SIG-M5 treated with dmso at 0.1 percent for 504 hours (cell line): Measurements from ENCODE around the gene RNU5B-1.

Experiments
- DNase-seq: peaks from one replicate; lab custom pipeline; 2025; ENCODE audit not compliant: unreplicated experiment; lab: John Stamatoyannopoulos, UW

Gene RNU5B-1

GRCh38 chr15:65287520-65287855, 17.0 kb upstream of the RNU5B-1 start:
- DNase-seq: no peak

- no peak for DNase-seq
Measured at GRCh38 chr15:65289261-65289854, 15.1 kb upstream of the RNU5B-1 start.

- DNase-seq: no peak
Measured at GRCh38 chr15:65290228-65290627, 14.2 kb upstream of the RNU5B-1 start.

- DNase-seq: no peak
Measured at GRCh38 chr15:65292938-65293518, 11.4 kb upstream of the RNU5B-1 start.

- no peak for DNase-seq
Measured at GRCh38 chr15:65298731-65299130, 5.7 kb upstream of the RNU5B-1 start.

GRCh38 chr15:65300924-65301441, 3.5 kb upstream of the RNU5B-1 start:
- DNase-seq: no peak

GRCh38 chr15:65302061-65302460, 2.4 kb upstream of the RNU5B-1 start:
- no peak for DNase-seq

- DNase-seq: peak; percentile 63
Measured at GRCh38 chr15:65303687-65304380, 643 bp upstream of the RNU5B-1 start.

GRCh38 chr15:65305150-65305758, 777 bp downstream of the RNU5B-1 start:
- no peak for DNase-seq

- no peak for DNase-seq
Measured at GRCh38 chr15:65305776-65306175, 1.3 kb downstream of the RNU5B-1 start.

- DNase-seq: no peak
Measured at GRCh38 chr15:65306551-65306950, 2.1 kb downstream of the RNU5B-1 start.

- no peak for DNase-seq
Measured at GRCh38 chr15:65307978-65308377, 3.5 kb downstream of the RNU5B-1 start.

GRCh38 chr15:65309882-65310418, 5.5 kb downstream of the RNU5B-1 start:
- no peak for DNase-seq

- DNase-seq: peak; percentile 38
Measured at GRCh38 chr15:65310431-65311137, 6.1 kb downstream of the RNU5B-1 start.

GRCh38 chr15:65311760-65312159, 7.3 kb downstream of the RNU5B-1 start:
- DNase-seq: no peak

- DNase-seq: no peak
Measured at GRCh38 chr15:65312400-65312916, 8.0 kb downstream of the RNU5B-1 start.

GRCh38 chr15:65318870-65319356, 14.4 kb downstream of the RNU5B-1 start:
- DNase-seq: peak; percentile 72

- DNase-seq: no peak
Measured at GRCh38 chr15:65323071-65323511, 18.6 kb downstream of the RNU5B-1 start.

- no peak for DNase-seq
Measured at GRCh38 chr15:65326117-65326526, 21.6 kb downstream of the RNU5B-1 start.

GRCh38 chr15:65326818-65327217, 22.3 kb downstream of the RNU5B-1 start:
- no peak for DNase-seq
